ENCODE measurements around the gene KCNJ16. TPM values are rescaled to one million over a fixed set of nuclear protein-coding genes. Genes with fewer than 3 reads are reported as not detected.
A peak's percentile ranks its signal among the peaks of the same experiment; 100 is the strongest.

KCNJ16 gene
- total and polyA plus RNA-seq, 2 of the 13 experiments (the other 11 are each of a cell fraction or from before 2014, with no cell fraction given): not detected

GRCh38 chr17:70137451-70138230 is 62.6 kb downstream of the KCNJ16 start:
- Histone ChIP-seq H3K27ac (ENCODE audit: extremely low read length, insufficient read depth, low read length) (no peak overlapping the region), H3K36me3 (replicated peaks in 1 of 2; ENCODE audit: control insufficient read depth in 1 of 2, insufficient read depth in 2 of 2, low read length in 2 of 2) (no peaks in the 10 kb centered on the region), H4K20me1 (ENCODE audit: insufficient read depth, low read length) (no peaks in the 10 kb centered on the region), H3K9ac (ENCODE audit: insufficient read depth, low read depth, low read length) (no peak overlapping the region), H3K79me2 (ENCODE audit: insufficient read depth, low read length) (no peaks in the 10 kb centered on the region), H3K4me2 (ENCODE audit: low read depth, low read length) (peak overlapping the region; percentile 33), H3K4me3 (replicated peaks in 1 of 3; ENCODE audit: insufficient read depth in 1 of 3, low read depth in 2 of 3, low read length in 3 of 3) (no peak overlapping the region), H2AFZ (ENCODE audit: low read length) (no peak overlapping the region), H3K9me3 (ENCODE audit: low read length) (no peaks in the 10 kb centered on the region), H3K27me3 (ENCODE audit: control insufficient read depth in 1 of 2, insufficient read depth in 2 of 2, low read length in 2 of 2) (no peaks in the 10 kb centered on the region), H3K4me1 (ENCODE audit: insufficient read depth, low read length) (no peaks in the 10 kb centered on the region)
- TF ChIP-seq LRRFIP1 (CRISPR knock-in tag; conservative IDR thresholded peaks at IDR 0.05) (no peak), MAX (IDR thresholded peaks at IDR 0.05) (no peak), ZBTB1 (CRISPR knock-in tag; IDR thresholded peaks at IDR 0.05; ENCODE audit: borderline replicate concordance) (no peak), CSRNP1 (CRISPR knock-in tag; IDR thresholded peaks at IDR 0.05) (no peak), FOXM1 (CRISPR knock-in tag; IDR thresholded peaks at IDR 0.05) (no peak), HNF4G (IDR thresholded peaks at IDR 0.05; ENCODE audit: borderline replicate concordance, low read depth, low read length) (no peak), HNF4G (CRISPR knock-in tag; IDR thresholded peaks at IDR 0.05; ENCODE audit: borderline replicate concordance, low read depth) (no peak), CREM (IDR thresholded peaks at IDR 0.05) (no peak), CREM (CRISPR knock-in tag; IDR thresholded peaks at IDR 0.05) (no peak), SP5 (CRISPR knock-in tag; IDR thresholded peaks at IDR 0.05; ENCODE audit: borderline replicate concordance, low read depth) (no peak), FOXC1 (CRISPR knock-in tag; IDR thresholded peaks at IDR 0.05; ENCODE audit: borderline replicate concordance) (no peak), GTF2F1 (IDR thresholded peaks at IDR 0.05; ENCODE audit: low read length) (no peak), NFRKB (IDR thresholded peaks at IDR 0.05) (no peak), ZNF232 (CRISPR knock-in tag; IDR thresholded peaks at IDR 0.05; ENCODE audit: borderline replicate concordance) (no peak), DNMT3B (CRISPR knock-in tag; conservative IDR thresholded peaks at IDR 0.05) (no peak)
- ChIA-PET CTCF (ENCODE audit: low intra/inter-chr PET ratio, low total read pairs) (no interaction called here), POLR2A (no interaction called here)
- in situ Hi-C loops (cut with HindIII; ENCODE audit: extremely low pct_ligation_motif_present, low pct_unique_long_range_greater_than_20kb) (no loop called here), intact Hi-C loops (cut with micrococcal nuclease; ENCODE audit: unreplicated experiment) (no loop called here)
- no TSS peak for BruUV-seq (replicated peaks)
- FAIRE-seq (no peak), ATAC-seq (no peak), DNase-seq (ENCODE audit: low spot score) (no peak)
- WGBS (ENCODE audit: low lambda C conversion rate): 8% methylated on average over 9 of the region's 9 CpGs

Data from HepG2 (cell line).